Thyroid gland (tissue), 4 donors: ENCODE measurements around the gene PEX10. TPM values are rescaled to one million over a fixed set of nuclear protein-coding genes. Genes with fewer than 3 reads are reported as not detected.

ENCODE experiments used
- DNase-seq, 2 donors: peaks; one replicate each; pipeline ENCODE4 v3.0.0-alpha.2; 2019
- H3K27ac ChIP-seq, 3 donors: fragments of 200-600 bp; sonication (generic); 1 replicate in 2 of 3; 2 replicates in 1 of 3; pipeline ENCODE4 v1.5.1; 2016 to 2019; ENCODE audit warnings: mild to moderate bottlenecking in 1 of 3, moderate library complexity in 1 of 3
- H3K27me3 ChIP-seq: fragments of 200-600 bp; sonication (generic); one replicate; pipeline ENCODE4 v1.5.1; 2019
- H3K36me3 ChIP-seq, 2 donors: fragments of 200-600 bp; sonication (generic); one replicate each; pipeline ENCODE4 v1.5.1; 2016 to 2019
- H3K4me1 ChIP-seq, 2 donors: fragments of 200-600 bp; sonication (generic); one replicate each; pipeline ENCODE4 v1.5.1; 2017 to 2019
- H3K4me3 ChIP-seq, 3 donors: fragments of 200-600 bp; sonication (generic); replicated peaks in 1 of 3; 1 replicate in 2 of 3; 2 replicates in 1 of 3; pipeline ENCODE4 v1.5.1; 2016; ENCODE audit warnings: mild to moderate bottlenecking in 1 of 3
- H3K9me3 ChIP-seq: fragments of 200-600 bp; sonication (generic); one replicate; pipeline ENCODE4 v1.5.1; 2017
- POLR2A ChIP-seq, 2 donors: fragments of 450-650 bp; IDR thresholded peaks; one replicate each; pipeline ENCODE4 v1.6.1; 2017; ENCODE audit warnings: antibody characterized with exemption in 2 of 2, mild to moderate bottlenecking in 2 of 2, moderate library complexity in 1 of 2
- WGBS, 2 donors: methylation state at CpG; one replicate each; pipeline ENCODE4 v1.1.5; 2017; 5-methylcytosine and 5-hydroxymethylcytosine counted together
- intact Hi-C: fragments of 100-400 bp; cut with DNase I; formaldehyde crosslinking; loops from one replicate; pipeline ENCODE4 v1.15.1; 2023
- total RNA-seq, 4 donors: library from RNA; depleted of rRNA; stranded (reverse); fragments of >200 nt; gene quantifications; one replicate each; pipeline ENCODE4 v1.2.3, GENCODE V29; 2016
- TF ChIP-seq, protein P1 (sequence below), 6 experiments: fragments of 200-600 bp in 3 of 6; fragments of 450-650 bp in 3 of 6; sonication (generic) in 3 of 6; IDR thresholded peaks; one replicate each; pipeline ENCODE4 v1.5.1; 2016 to 2019; ENCODE audit warnings: antibody characterized with exemption in 6 of 6, mild to moderate bottlenecking in 2 of 6, inconsistent platforms in 1 of 6, moderate library complexity in 1 of 6

The PEX10 gene
- total RNA-seq, 4 donors from 2014 or later, result 25.0 to 35.2 (median 33.5) TPM

DNA sequence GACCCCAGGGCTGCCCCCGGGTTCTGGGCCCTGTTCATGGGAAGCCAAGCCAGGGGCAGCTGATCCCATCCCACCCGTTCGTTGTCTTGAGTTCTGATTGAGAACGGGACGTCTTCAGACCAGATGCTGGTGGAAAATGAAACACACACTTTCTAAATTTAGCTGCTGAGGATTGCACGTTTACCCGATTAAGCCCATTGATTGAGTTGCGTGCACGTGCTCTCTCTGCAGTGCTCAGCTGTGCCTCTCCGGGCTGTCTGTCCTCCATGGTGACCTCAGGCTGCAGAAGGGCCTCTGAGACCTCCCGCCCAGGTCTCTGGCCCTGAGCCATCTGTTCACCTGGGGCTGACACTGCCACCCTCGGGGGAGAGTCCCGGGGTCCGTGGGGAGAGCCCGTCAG lies 27.0 kb upstream of the PEX10 start:
- TF ChIP-seq, protein P1, sequence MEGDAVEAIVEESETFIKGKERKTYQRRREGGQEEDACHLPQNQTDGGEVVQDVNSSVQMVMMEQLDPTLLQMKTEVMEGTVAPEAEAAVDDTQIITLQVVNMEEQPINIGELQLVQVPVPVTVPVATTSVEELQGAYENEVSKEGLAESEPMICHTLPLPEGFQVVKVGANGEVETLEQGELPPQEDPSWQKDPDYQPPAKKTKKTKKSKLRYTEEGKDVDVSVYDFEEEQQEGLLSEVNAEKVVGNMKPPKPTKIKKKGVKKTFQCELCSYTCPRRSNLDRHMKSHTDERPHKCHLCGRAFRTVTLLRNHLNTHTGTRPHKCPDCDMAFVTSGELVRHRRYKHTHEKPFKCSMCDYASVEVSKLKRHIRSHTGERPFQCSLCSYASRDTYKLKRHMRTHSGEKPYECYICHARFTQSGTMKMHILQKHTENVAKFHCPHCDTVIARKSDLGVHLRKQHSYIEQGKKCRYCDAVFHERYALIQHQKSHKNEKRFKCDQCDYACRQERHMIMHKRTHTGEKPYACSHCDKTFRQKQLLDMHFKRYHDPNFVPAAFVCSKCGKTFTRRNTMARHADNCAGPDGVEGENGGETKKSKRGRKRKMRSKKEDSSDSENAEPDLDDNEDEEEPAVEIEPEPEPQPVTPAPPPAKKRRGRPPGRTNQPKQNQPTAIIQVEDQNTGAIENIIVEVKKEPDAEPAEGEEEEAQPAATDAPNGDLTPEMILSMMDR (IDR thresholded peaks at IDR 0.05), result no peak
- no peak for TF ChIP-seq POLR2A (IDR thresholded peaks at IDR 0.05)
- DNase-seq, result no peak
- intact Hi-C loops, result no loop called here
- no peak overlapping the region for H3K4me3 ChIP-seq
- peaks cover 5% of the 10 kb centered on the region for H3K27me3 ChIP-seq
- H3K36me3 ChIP-seq, result no peaks in the 10 kb centered on the region
- WGBS, 2 donors, result 82 to 92% methylated on average over 9 to 13 of the region's 15 CpGs
- no peak overlapping the region for H3K27ac ChIP-seq
- H3K9me3 ChIP-seq, result no peaks in the 10 kb centered on the region
- no peaks in the 10 kb centered on the region for H3K4me1 ChIP-seq

GRCh38 chr1:2438641-2439040 lies 26.3 kb upstream of the PEX10 start:
- Histone ChIP-seq H3K9me3 (no peaks in the 10 kb centered on the region), H3K36me3 (no peaks in the 10 kb centered on the region), H3K27ac (no peak overlapping the region), H3K4me1 (no peaks in the 10 kb centered on the region), H3K27me3 (peaks cover 5% of the 10 kb centered on the region), H3K4me3 (no peak overlapping the region)
- intact Hi-C loops, result no loop called here
- 92% methylated on average over 12 to 14 of the region's 14 CpGs for WGBS, 2 donors
- TF ChIP-seq, protein P1 (IDR thresholded peaks at IDR 0.05), result no peak
- TF ChIP-seq POLR2A (IDR thresholded peaks at IDR 0.05), result no peak
- no peak for DNase-seq

DNA sequence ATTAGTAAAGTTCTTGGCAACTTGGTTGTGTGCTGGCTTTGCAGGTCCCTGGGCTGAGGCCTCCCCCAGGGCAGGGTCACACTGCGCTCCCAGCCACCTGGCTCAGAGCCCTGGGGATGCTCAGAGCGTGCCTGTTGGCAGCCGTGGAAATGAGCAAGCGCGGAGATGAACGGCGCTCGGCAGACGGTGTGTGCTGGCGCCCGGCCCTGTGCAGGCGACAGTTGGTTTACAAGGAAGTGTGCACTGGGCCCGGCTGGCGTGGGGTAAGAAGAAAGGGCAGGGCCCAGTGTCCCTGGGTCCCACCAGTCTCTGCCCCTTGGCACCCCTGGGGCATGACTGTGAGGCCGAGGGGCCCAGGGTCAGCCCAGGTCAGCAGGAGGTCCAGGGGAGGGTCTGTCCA lies 25.7 kb upstream of the PEX10 start:
- H3K27ac ChIP-seq, result no peak overlapping the region
- no peak for DNase-seq
- H3K36me3 ChIP-seq, result no peaks in the 10 kb centered on the region
- 85 to 92% methylated on average over 4 to 14 of the region's 15 CpGs for WGBS, 2 donors
- intact Hi-C loops, result no loop called here
- H3K27me3 ChIP-seq, result peaks cover 3% of the 10 kb centered on the region
- H3K4me1 ChIP-seq, result peaks cover 0 to under 1% of the 10 kb centered on the region in 2 donors
- TF ChIP-seq, protein P1 (IDR thresholded peaks at IDR 0.05), result no peak
- no peak for TF ChIP-seq POLR2A (IDR thresholded peaks at IDR 0.05)
- no peak overlapping the region for H3K4me3 ChIP-seq
- no peaks in the 10 kb centered on the region for H3K9me3 ChIP-seq

GRCh38 chr1:2437617-2438016 lies 25.3 kb upstream of the PEX10 start:
- DNase-seq, result no peak
- no peaks in the 10 kb centered on the region for H3K9me3 ChIP-seq
- 86 to 88% methylated on average over 15 of the region's 15 CpGs for WGBS, 2 donors
- no peaks in the 10 kb centered on the region for H3K27me3 ChIP-seq
- intact Hi-C loops, result no loop called here
- H3K4me1 ChIP-seq, result peaks cover 0 to 4% of the 10 kb centered on the region in 2 donors
- no peaks in the 10 kb centered on the region for H3K36me3 ChIP-seq
- TF ChIP-seq, protein P1 (IDR thresholded peaks at IDR 0.05), result no peak
- no peak for TF ChIP-seq POLR2A (IDR thresholded peaks at IDR 0.05)
- no peak overlapping the region for H3K4me3 ChIP-seq
- no peak overlapping the region for H3K27ac ChIP-seq

DNA sequence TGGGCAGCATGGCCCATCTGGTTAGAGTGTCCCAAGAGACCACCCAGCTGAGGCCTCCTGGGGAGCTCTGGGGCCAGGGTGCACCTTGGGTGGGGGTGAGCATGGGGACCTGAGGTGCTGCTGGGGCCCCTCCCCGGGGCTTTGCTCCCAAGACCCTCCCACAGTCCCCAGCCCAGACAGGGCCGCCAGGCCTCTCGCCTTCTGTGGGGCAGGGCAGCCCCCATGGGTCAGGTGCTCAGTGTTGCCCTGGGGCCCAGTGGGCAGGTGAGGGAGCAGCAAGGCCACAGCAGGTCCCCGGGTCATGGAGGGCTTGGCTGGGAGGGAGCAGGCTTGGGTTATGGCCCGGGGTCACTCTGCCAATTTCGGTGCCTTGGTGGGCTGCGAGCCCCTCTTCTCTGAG lies 24.5 kb upstream of the PEX10 start:
- no peak for DNase-seq

More for the DNA sequence above, 24.5 kb upstream of the PEX10 start:
- Histone ChIP-seq H3K4me1 (peaks cover 0 to 10% of the 10 kb centered on the region in 2 donors), H3K9me3 (no peaks in the 10 kb centered on the region), H3K36me3 (no peaks in the 10 kb centered on the region), H3K27ac (no peak overlapping the region), H3K4me3 (no peak overlapping the region), H3K27me3 (no peaks in the 10 kb centered on the region)
- 100% methylated on average over 1 to 3 of the region's 7 CpGs for WGBS, 2 donors
- no peak for TF ChIP-seq POLR2A (IDR thresholded peaks at IDR 0.05)
- TF ChIP-seq, protein P1 (IDR thresholded peaks at IDR 0.05), result no peak
- intact Hi-C loops, result no loop called here
